ENCODE results near the gene UBN1.

Gene UBN1

GRCh38 chr16:4839942-4840341 is 7.3 kb upstream of the UBN1 start:
- peaks cover 91% of the 10 kb centered on the region for H3K36me3 ChIP-seq (ENCODE audit: insufficient read depth, low read length)
- H3K27me3 ChIP-seq (ENCODE audit: insufficient read depth, low read length, poor library complexity), result no peaks in the 10 kb centered on the region
- H3K9me3 ChIP-seq (ENCODE audit: insufficient read depth, low read length, severe bottlenecking), result no peaks in the 10 kb centered on the region
- no peak for ATAC-seq (ENCODE audit: insufficient read depth, low read depth)
- H2AFZ ChIP-seq (ENCODE audit: low read depth, low read length), result no peak overlapping the region
- H3K4me2 ChIP-seq (ENCODE audit: insufficient read depth, low read length), result no peak overlapping the region
- no peak overlapping the region for H3K4me3 ChIP-seq (ENCODE audit: low read depth in 1 of 2, low read length in 2 of 2)
- no peak overlapping the region for H3K27ac ChIP-seq (ENCODE audit: low read length)
- peaks cover 6% of the 10 kb centered on the region for H3K4me1 ChIP-seq (ENCODE audit: insufficient read depth, low read length)
- peaks cover 34% of the 10 kb centered on the region for H3K79me2 ChIP-seq (ENCODE audit: insufficient read depth, low read length)
- DNase-seq, result no peak
- TF ChIP-seq CTCF (IDR thresholded peaks at IDR 0.05; ENCODE audit: borderline replicate concordance, extremely low read depth, low read length, poor library complexity, severe bottlenecking), result no peak
- no peak for TF ChIP-seq EZH2 (IDR thresholded peaks at IDR 0.05; ENCODE audit: borderline replicate concordance, low read depth, low read length, severe bottlenecking)
- H4K20me1 ChIP-seq (ENCODE audit: insufficient read depth, low read length), result peaks cover 13% of the 10 kb centered on the region
- H3K9ac ChIP-seq (ENCODE audit: low read depth, low read length), result no peak overlapping the region

GRCh38 chr16:4840984-4841383 is 6.3 kb upstream of the UBN1 start:
- Histone ChIP-seq H3K4me3 (ENCODE audit: low read depth in 1 of 2, low read length in 2 of 2) (no peak overlapping the region), H3K27me3 (ENCODE audit: insufficient read depth, low read length, poor library complexity) (no peaks in the 10 kb centered on the region), H2AFZ (ENCODE audit: low read depth, low read length) (no peak overlapping the region), H3K4me1 (ENCODE audit: insufficient read depth, low read length) (peaks cover 17% of the 10 kb centered on the region), H3K9ac (ENCODE audit: low read depth, low read length) (no peak overlapping the region), H3K9me3 (ENCODE audit: insufficient read depth, low read length, severe bottlenecking) (no peaks in the 10 kb centered on the region), H3K79me2 (ENCODE audit: insufficient read depth, low read length) (peaks cover 40% of the 10 kb centered on the region), H4K20me1 (ENCODE audit: insufficient read depth, low read length) (peaks cover 20% of the 10 kb centered on the region), H3K4me2 (ENCODE audit: insufficient read depth, low read length) (no peak overlapping the region), H3K27ac (ENCODE audit: low read length) (no peak overlapping the region), H3K36me3 (ENCODE audit: insufficient read depth, low read length) (peaks cover 91% of the 10 kb centered on the region)
- DNase-seq (no peak), ATAC-seq (ENCODE audit: insufficient read depth, low read depth) (no peak)
- no peak for TF ChIP-seq CTCF (IDR thresholded peaks at IDR 0.05; ENCODE audit: borderline replicate concordance, extremely low read depth, low read length, poor library complexity, severe bottlenecking)
- TF ChIP-seq EZH2 (IDR thresholded peaks at IDR 0.05; ENCODE audit: borderline replicate concordance, low read depth, low read length, severe bottlenecking), result no peak

GRCh38 chr16:4846503-4846900 is 779 bp upstream of the UBN1 start:
- Histone ChIP-seq H3K9ac (ENCODE audit: low read depth, low read length) (peak overlapping the region; percentile 99), H3K27ac (ENCODE audit: low read length) (peak overlapping the region; percentile 85), H3K4me1 (ENCODE audit: insufficient read depth, low read length) (peaks cover 49% of the 10 kb centered on the region), H3K27me3 (ENCODE audit: insufficient read depth, low read length, poor library complexity) (no peaks in the 10 kb centered on the region), H3K9me3 (ENCODE audit: insufficient read depth, low read length, severe bottlenecking) (no peaks in the 10 kb centered on the region), H4K20me1 (ENCODE audit: insufficient read depth, low read length) (peaks cover 56% of the 10 kb centered on the region), H3K4me2 (ENCODE audit: insufficient read depth, low read length) (peak overlapping the region; percentile 91), H3K4me3 (ENCODE audit: low read depth in 1 of 2, low read length in 2 of 2) (peak overlapping the region; percentile 95 to 97), H2AFZ (ENCODE audit: low read depth, low read length) (peak overlapping the region; percentile 97), H3K36me3 (ENCODE audit: insufficient read depth, low read length) (peaks cover 54% of the 10 kb centered on the region), H3K79me2 (ENCODE audit: insufficient read depth, low read length) (peaks cover 84% of the 10 kb centered on the region)
- no peak for TF ChIP-seq EZH2 (IDR thresholded peaks at IDR 0.05; ENCODE audit: borderline replicate concordance, low read depth, low read length, severe bottlenecking)
- TF ChIP-seq CTCF (IDR thresholded peaks at IDR 0.05; ENCODE audit: borderline replicate concordance, extremely low read depth, low read length, poor library complexity, severe bottlenecking), result no peak
- DNase-seq (peak; percentile 20), ATAC-seq (ENCODE audit: insufficient read depth, low read depth) (no peak)

Measured in DND-41 (cell line).